Liver (tissue), 9 donors: ENCODE results near the gene CXCL6. TPM values are rescaled to one million over a fixed set of nuclear protein-coding genes. Genes with fewer than 3 reads are reported as not detected.

ENCODE experiments used
- DNase-seq: peaks from one replicate; pipeline ENCODE4 v3.0.0-alpha.2; 2017; ENCODE audit warnings: low spot score
- H3K27ac ChIP-seq, 2 donors: one replicate each; pipeline ENCODE4 v1.7.0; 2013; ENCODE audit warnings: inconsistent platforms in 2 of 2, low read length in 2 of 2, control low read depth in 1 of 2, low read depth in 1 of 2, mild to moderate bottlenecking in 1 of 2
- H3K27me3 ChIP-seq, 4 donors: one replicate each; pipeline versions ENCODE4 v1.6.1 to v1.7.0; 2013; ENCODE audit warnings: low read length in 3 of 4, inconsistent platforms in 1 of 4, mild to moderate bottlenecking in 1 of 4, moderate library complexity in 1 of 4; ENCODE audit not compliant: control insufficient read depth in 4 of 4, insufficient read depth in 4 of 4
- H3K36me3 ChIP-seq, 4 donors: one replicate each; pipeline versions ENCODE4 v1.6.1 to v1.7.0; 2013; ENCODE audit warnings: low read length in 3 of 4, mild to moderate bottlenecking in 3 of 4, low read depth in 1 of 4, moderate library complexity in 1 of 4; ENCODE audit not compliant: control insufficient read depth in 4 of 4, insufficient read depth in 3 of 4
- H3K4me1 ChIP-seq, 4 donors: one replicate each; pipeline versions ENCODE4 v1.6.1 to v1.7.0; 2013; ENCODE audit warnings: low read length in 3 of 4, mild to moderate bottlenecking in 3 of 4, moderate library complexity in 1 of 4; ENCODE audit not compliant: control insufficient read depth in 4 of 4, insufficient read depth in 4 of 4
- H3K4me3 ChIP-seq, 3 donors: one replicate each; pipeline versions ENCODE4 v1.6.1 to v1.7.0; 2013; ENCODE audit warnings: low read length in 3 of 3, control low read depth in 1 of 3, low read depth in 1 of 3, mild to moderate bottlenecking in 1 of 3
- H3K9ac ChIP-seq, 2 donors: one replicate each; pipeline ENCODE4 v1.7.0; 2013; ENCODE audit warnings: low read length in 2 of 2, mild to moderate bottlenecking in 2 of 2, moderate library complexity in 2 of 2, control low read depth in 1 of 2, low read depth in 1 of 2
- H3K9me3 ChIP-seq, 4 donors: one replicate each; pipeline versions ENCODE4 v1.6.1 to v1.7.0; 2013; ENCODE audit warnings: low read length in 3 of 4; ENCODE audit not compliant: control insufficient read depth in 4 of 4
- EGR1 ChIP-seq, 2 donors: IDR thresholded peaks; 2 replicates each; pipeline ENCODE4 v1.6.1; 2016 to 2018; ENCODE audit warnings: antibody characterized with exemption in 2 of 2, low read depth in 2 of 2
- FOXA1 ChIP-seq: IDR thresholded peaks from 2 replicates; pipeline ENCODE4 v1.6.1; 2016; ENCODE audit warnings: antibody characterized with exemption
- FOXA2 ChIP-seq: IDR thresholded peaks from 2 replicates; pipeline ENCODE4 v1.6.1; 2016; ENCODE audit warnings: antibody characterized with exemption
- GABPA ChIP-seq, 2 donors: IDR thresholded peaks in 1 of 2; conservative IDR thresholded peaks in 1 of 2; 2 replicates each; pipeline ENCODE4 v1.6.1; 2016; ENCODE audit warnings: antibody characterized with exemption in 2 of 2, mild to moderate bottlenecking in 1 of 2, moderate library complexity in 1 of 2
- HNF4A ChIP-seq, 2 donors: conservative IDR thresholded peaks; 2 replicates each; pipeline ENCODE4 v1.6.1; 2016; ENCODE audit warnings: antibody characterized with exemption in 2 of 2, mild to moderate bottlenecking in 2 of 2
- JUND ChIP-seq, 2 donors: IDR thresholded peaks; 2 replicates each; pipeline ENCODE4 v1.6.1; 2016; ENCODE audit warnings: antibody characterized with exemption in 2 of 2
- NR2F2 ChIP-seq: IDR thresholded peaks from 2 replicates; pipeline ENCODE4 v1.6.1; 2016; ENCODE audit warnings: antibody characterized with exemption
- RAD21 ChIP-seq, 2 donors: IDR thresholded peaks; 2 replicates each; pipeline ENCODE4 v1.6.1; 2016; ENCODE audit warnings: antibody characterized with exemption in 2 of 2, mild to moderate bottlenecking in 2 of 2
- RXRA ChIP-seq, 2 donors: IDR thresholded peaks; 2 replicates each; pipeline ENCODE4 v1.6.1; 2017 to 2018; ENCODE audit warnings: antibody characterized with exemption in 2 of 2, mild to moderate bottlenecking in 1 of 2
- SP1 ChIP-seq: IDR thresholded peaks from 2 replicates; pipeline ENCODE4 v1.6.1; 2018; ENCODE audit warnings: antibody characterized with exemption, mild to moderate bottlenecking
- TAF1 ChIP-seq: conservative IDR thresholded peaks from 2 replicates; pipeline ENCODE4 v1.6.1; 2016; ENCODE audit warnings: antibody characterized with exemption, mild to moderate bottlenecking
- YY1 ChIP-seq: IDR thresholded peaks from 2 replicates; pipeline ENCODE4 v1.6.1; 2016; ENCODE audit warnings: antibody characterized with exemption, mild to moderate bottlenecking
- WGBS: extraction: QIAGEN DNeasy Blood & Tissue Kit; methylation state at CpG from one replicate; pipeline ENCODE4 v1.1.7; 2013; 5-methylcytosine and 5-hydroxymethylcytosine counted together
- polyA plus RNA-seq, 2 donors: library from polyadenylated mRNA; stranded (reverse) in 1 of 2; unstranded in 1 of 2; fragments of 200-250 nt in 1 of 2; fragments of >200 nt in 1 of 2; fragmentation: Nextera tagmentation in 1 of 2; extraction: Ambion mirVana in 1 of 2; gene quantifications; one replicate each; pipeline versions ENCODE4 v1.2.1 to v1.2.3, GENCODE V29; 2013 to 2015
- total RNA-seq, 2 donors: library from RNA; depleted of rRNA; stranded (reverse); fragments of >200 nt; gene quantifications; one replicate each; pipeline ENCODE4 v1.2.3, GENCODE V29; 2014
- TF ChIP-seq, protein P1 (sequence below): IDR thresholded peaks from 2 replicates; pipeline ENCODE4 v1.6.1; 2016; ENCODE audit warnings: antibody characterized with exemption
- TF ChIP-seq, protein P2 (sequence below): IDR thresholded peaks from 2 replicates; pipeline ENCODE4 v1.6.1; 2016; ENCODE audit warnings: antibody characterized with exemption
- TF ChIP-seq, protein P3 (sequence below): IDR thresholded peaks from 2 replicates; pipeline ENCODE4 v1.6.1; 2016; ENCODE audit warnings: antibody characterized with exemption
- TF ChIP-seq, protein P4 (sequence below): fragments of 150-350 bp; IDR thresholded peaks from 2 replicates; pipeline ENCODE4 v1.5.1; 2017; ENCODE audit warnings: improper control_type of control experiment, low read depth, low read length; ENCODE audit not compliant: missing input control
- TF ChIP-seq, protein P5 (sequence below): IDR thresholded peaks from 2 replicates; pipeline ENCODE4 v1.6.1; 2016; ENCODE audit warnings: antibody characterized with exemption, mild to moderate bottlenecking
- donor health status: healthy.
- donor health status: healthy.
- donor health status: healthy.
- donor health status: healthy.
- donor health status: healthy.

Gene CXCL6
- total and polyA plus RNA-seq, 4 donors: 0.19 to 5.5 (median 3.2) TPM

DNA sequence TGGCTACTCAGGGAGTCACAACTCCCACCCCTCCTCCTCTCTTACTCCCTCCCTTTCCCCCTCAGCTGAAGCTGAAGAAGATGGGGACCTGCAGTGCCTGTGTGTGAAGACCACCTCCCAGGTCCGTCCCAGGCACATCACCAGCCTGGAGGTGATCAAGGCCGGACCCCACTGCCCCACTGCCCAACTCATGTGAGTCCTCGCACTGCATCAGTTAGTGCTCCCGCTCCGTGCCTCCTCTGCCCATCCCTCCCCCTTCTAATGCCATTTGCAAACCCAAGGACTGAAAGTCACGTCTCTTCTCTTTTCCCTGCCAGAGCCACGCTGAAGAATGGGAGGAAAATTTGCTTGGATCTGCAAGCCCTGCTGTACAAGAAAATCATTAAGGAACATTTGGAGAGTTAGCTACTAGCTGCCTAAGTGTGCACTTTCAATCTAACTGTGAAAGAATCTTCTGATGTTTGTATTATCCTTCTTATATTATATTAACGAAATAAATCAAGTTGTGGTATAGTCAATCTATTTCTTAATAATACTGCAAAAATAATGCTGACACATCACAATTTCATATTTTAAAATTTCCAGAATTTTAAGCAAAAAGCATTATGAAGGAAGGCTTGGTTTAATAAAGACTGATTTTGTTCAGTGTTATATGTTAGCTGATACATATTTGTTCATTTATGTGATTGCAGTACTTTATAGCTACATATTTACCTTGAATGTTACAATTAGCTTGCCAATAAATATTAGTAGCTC, 17.4 kb downstream of the CXCL6 start:
- no peak for DNase-seq
- Histone ChIP-seq H3K4me1 (peaks cover 3 to 24% (median 8%) of the 10 kb centered on the region in 4 donors), H3K27ac (no peak overlapping the region), H3K9me3 (peaks cover 0 to under 1% (median 0%) of the 10 kb centered on the region in 4 donors), H3K27me3 (no peaks in the 10 kb centered on the region), H3K9ac (no peak overlapping the region), H3K36me3 (no peaks in the 10 kb centered on the region), H3K4me3 (no peak overlapping the region)
- 44% methylated on average over 8 of the region's 8 CpGs for WGBS
- no peak for TF ChIP-seq YY1
- TF ChIP-seq, protein P1, sequence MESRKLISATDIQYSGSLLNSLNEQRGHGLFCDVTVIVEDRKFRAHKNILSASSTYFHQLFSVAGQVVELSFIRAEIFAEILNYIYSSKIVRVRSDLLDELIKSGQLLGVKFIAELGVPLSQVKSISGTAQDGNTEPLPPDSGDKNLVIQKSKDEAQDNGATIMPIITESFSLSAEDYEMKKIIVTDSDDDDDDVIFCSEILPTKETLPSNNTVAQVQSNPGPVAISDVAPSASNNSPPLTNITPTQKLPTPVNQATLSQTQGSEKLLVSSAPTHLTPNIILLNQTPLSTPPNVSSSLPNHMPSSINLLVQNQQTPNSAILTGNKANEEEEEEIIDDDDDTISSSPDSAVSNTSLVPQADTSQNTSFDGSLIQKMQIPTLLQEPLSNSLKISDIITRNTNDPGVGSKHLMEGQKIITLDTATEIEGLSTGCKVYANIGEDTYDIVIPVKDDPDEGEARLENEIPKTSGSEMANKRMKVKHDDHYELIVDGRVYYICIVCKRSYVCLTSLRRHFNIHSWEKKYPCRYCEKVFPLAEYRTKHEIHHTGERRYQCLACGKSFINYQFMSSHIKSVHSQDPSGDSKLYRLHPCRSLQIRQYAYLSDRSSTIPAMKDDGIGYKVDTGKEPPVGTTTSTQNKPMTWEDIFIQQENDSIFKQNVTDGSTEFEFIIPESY: no peak
- no peak for TF ChIP-seq FOXA2
- no peak for TF ChIP-seq TAF1
- TF ChIP-seq RXRA (IDR thresholded peaks at IDR 0.05): no peak
- TF ChIP-seq JUND (IDR thresholded peaks at IDR 0.05): no peak
- TF ChIP-seq HNF4A (conservative IDR thresholded peaks at IDR 0.05): no peak
- TF ChIP-seq, protein P2, sequence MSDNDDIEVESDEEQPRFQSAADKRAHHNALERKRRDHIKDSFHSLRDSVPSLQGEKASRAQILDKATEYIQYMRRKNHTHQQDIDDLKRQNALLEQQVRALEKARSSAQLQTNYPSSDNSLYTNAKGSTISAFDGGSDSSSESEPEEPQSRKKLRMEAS: no peak
- TF ChIP-seq NR2F2: no peak
- TF ChIP-seq RAD21 (IDR thresholded peaks at IDR 0.05): no peak
- no peak for TF ChIP-seq SP1
- TF ChIP-seq, protein P3, sequence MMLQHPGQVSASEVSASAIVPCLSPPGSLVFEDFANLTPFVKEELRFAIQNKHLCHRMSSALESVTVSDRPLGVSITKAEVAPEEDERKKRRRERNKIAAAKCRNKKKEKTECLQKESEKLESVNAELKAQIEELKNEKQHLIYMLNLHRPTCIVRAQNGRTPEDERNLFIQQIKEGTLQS: no peak
- TF ChIP-seq, protein P4, sequence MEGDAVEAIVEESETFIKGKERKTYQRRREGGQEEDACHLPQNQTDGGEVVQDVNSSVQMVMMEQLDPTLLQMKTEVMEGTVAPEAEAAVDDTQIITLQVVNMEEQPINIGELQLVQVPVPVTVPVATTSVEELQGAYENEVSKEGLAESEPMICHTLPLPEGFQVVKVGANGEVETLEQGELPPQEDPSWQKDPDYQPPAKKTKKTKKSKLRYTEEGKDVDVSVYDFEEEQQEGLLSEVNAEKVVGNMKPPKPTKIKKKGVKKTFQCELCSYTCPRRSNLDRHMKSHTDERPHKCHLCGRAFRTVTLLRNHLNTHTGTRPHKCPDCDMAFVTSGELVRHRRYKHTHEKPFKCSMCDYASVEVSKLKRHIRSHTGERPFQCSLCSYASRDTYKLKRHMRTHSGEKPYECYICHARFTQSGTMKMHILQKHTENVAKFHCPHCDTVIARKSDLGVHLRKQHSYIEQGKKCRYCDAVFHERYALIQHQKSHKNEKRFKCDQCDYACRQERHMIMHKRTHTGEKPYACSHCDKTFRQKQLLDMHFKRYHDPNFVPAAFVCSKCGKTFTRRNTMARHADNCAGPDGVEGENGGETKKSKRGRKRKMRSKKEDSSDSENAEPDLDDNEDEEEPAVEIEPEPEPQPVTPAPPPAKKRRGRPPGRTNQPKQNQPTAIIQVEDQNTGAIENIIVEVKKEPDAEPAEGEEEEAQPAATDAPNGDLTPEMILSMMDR: no peak
- no peak for TF ChIP-seq FOXA1
- TF ChIP-seq EGR1 (IDR thresholded peaks at IDR 0.05; ENCODE audit: low read depth in 2 of 2): no peak

DNA sequence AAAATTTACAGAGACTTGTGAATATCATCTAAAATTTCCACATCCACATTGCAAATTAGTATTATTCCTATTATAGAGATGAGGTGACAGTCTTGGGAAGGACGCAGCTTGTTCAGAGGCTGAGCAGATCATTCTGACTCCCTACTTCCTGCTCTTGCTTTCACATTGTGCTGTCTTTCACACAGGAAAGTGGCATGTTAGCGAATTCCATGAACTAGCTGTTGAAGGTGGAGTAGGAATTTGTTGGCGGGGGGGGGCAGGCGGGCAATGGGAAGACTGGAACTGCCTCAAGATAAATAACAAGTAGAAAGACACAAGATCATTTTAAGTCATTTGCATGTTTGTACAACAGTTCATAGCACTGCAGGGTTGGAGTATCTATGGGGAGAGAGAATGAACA, 18.9 kb downstream of the CXCL6 start:
- H3K36me3 ChIP-seq: no peaks in the 10 kb centered on the region
- peaks cover 0 to 2% (median 0%) of the 10 kb centered on the region in 4 donors for H3K9me3 ChIP-seq
- H3K27ac ChIP-seq: no peak overlapping the region
- no peak overlapping the region for H3K9ac ChIP-seq
- H3K27me3 ChIP-seq: no peaks in the 10 kb centered on the region
- no peak for DNase-seq
- no peak overlapping the region for H3K4me3 ChIP-seq
- peaks cover 3 to 21% (median 7%) of the 10 kb centered on the region in 4 donors for H3K4me1 ChIP-seq
- 79% methylated on average over 4 of the region's 4 CpGs for WGBS
- TF ChIP-seq, protein P5, sequence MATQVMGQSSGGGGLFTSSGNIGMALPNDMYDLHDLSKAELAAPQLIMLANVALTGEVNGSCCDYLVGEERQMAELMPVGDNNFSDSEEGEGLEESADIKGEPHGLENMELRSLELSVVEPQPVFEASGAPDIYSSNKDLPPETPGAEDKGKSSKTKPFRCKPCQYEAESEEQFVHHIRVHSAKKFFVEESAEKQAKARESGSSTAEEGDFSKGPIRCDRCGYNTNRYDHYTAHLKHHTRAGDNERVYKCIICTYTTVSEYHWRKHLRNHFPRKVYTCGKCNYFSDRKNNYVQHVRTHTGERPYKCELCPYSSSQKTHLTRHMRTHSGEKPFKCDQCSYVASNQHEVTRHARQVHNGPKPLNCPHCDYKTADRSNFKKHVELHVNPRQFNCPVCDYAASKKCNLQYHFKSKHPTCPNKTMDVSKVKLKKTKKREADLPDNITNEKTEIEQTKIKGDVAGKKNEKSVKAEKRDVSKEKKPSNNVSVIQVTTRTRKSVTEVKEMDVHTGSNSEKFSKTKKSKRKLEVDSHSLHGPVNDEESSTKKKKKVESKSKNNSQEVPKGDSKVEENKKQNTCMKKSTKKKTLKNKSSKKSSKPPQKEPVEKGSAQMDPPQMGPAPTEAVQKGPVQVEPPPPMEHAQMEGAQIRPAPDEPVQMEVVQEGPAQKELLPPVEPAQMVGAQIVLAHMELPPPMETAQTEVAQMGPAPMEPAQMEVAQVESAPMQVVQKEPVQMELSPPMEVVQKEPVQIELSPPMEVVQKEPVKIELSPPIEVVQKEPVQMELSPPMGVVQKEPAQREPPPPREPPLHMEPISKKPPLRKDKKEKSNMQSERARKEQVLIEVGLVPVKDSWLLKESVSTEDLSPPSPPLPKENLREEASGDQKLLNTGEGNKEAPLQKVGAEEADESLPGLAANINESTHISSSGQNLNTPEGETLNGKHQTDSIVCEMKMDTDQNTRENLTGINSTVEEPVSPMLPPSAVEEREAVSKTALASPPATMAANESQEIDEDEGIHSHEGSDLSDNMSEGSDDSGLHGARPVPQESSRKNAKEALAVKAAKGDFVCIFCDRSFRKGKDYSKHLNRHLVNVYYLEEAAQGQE: no peak
- TF ChIP-seq TAF1 (no peak), GABPA (IDR thresholded peaks at IDR 0.05 in 1 of 2, conservative IDR thresholded peaks at IDR 0.05 in 1 of 2) (no peak), SP1 (no peak), RAD21 (IDR thresholded peaks at IDR 0.05) (no peak), JUND (IDR thresholded peaks at IDR 0.05) (no peak), EGR1 (IDR thresholded peaks at IDR 0.05; ENCODE audit: low read depth in 2 of 2) (no peak), FOXA1 (no peak)
- TF ChIP-seq, protein P1: no peak
- TF ChIP-seq, protein P2: no peak
- TF ChIP-seq, protein P4: no peak
- TF ChIP-seq, protein P3: no peak
